Loucy (cell line): Measurements from ENCODE around the gene ZDHHC19.

Source experiments
- H2AFZ ChIP-seq: fragments of 200-600 bp; sonication (generic); 2 replicates; pipeline ENCODE4 v1.6.0; 2016; ENCODE audit warnings: antibody characterized with exemption, mild to moderate bottlenecking, low read length, moderate library complexity
- H3F3A ChIP-seq: fragments of 200-600 bp; 2 replicates; pipeline ENCODE4 v1.6.0; 2016; ENCODE audit warnings: antibody characterized with exemption, low read depth, mild to moderate bottlenecking
- H3K27me3 ChIP-seq: fragments of 200-600 bp; sonication (generic); 2 replicates; pipeline ENCODE4 v1.6.1; 2014; ENCODE audit warnings: low read length, mild to moderate bottlenecking; ENCODE audit not compliant: insufficient read depth, poor library complexity, severe bottlenecking
- H3K36me3 ChIP-seq: fragments of 200-600 bp; sonication (generic); 2 replicates; pipeline ENCODE4 v1.6.1; 2016; ENCODE audit warnings: low read length; ENCODE audit not compliant: insufficient read depth
- H3K4me1 ChIP-seq: fragments of 200-600 bp; sonication (generic); 2 replicates; pipeline ENCODE4 v1.5.1; 2014; ENCODE audit warnings: low read length, mild to moderate bottlenecking; ENCODE audit not compliant: insufficient read depth, poor library complexity, severe bottlenecking
- H3K4me2 ChIP-seq: fragments of 200-600 bp; sonication (generic); 2 replicates; pipeline ENCODE4 v1.6.0; 2014; ENCODE audit warnings: antibody characterized with exemption, low read length, low read depth, mild to moderate bottlenecking; ENCODE audit not compliant: poor library complexity, severe bottlenecking
- H3K4me3 ChIP-seq: fragments of 200-600 bp; sonication (generic); 2 replicates; pipeline ENCODE4 v1.5.1; 2014; ENCODE audit warnings: low read length, mild to moderate bottlenecking, mixed read lengths; ENCODE audit not compliant: poor library complexity, severe bottlenecking
- H3K79me2 ChIP-seq: fragments of 200-600 bp; sonication (generic); 2 replicates; pipeline ENCODE4 v1.6.1; 2014; ENCODE audit warnings: low read length; ENCODE audit not compliant: insufficient read depth
- H3K9ac ChIP-seq: fragments of 200-600 bp; sonication (generic); 2 replicates; pipeline ENCODE4 v1.6.0; 2014; ENCODE audit warnings: mild to moderate bottlenecking, low read depth, low read length, moderate library complexity; ENCODE audit not compliant: poor library complexity, severe bottlenecking
- H3K9me2 ChIP-seq: fragments of 200-600 bp; sonication (generic); replicated peaks from 2 replicates; pipeline ENCODE4 v1.6.1; 2016; ENCODE audit warnings: low read depth, low read length, mixed read lengths
- H3K9me3 ChIP-seq: fragments of 200-600 bp; sonication (generic); 2 replicates; pipeline ENCODE4 v1.6.1; 2014; ENCODE audit warnings: mild to moderate bottlenecking, antibody characterized with exemption, low read length, low read depth; ENCODE audit not compliant: insufficient read depth
- H4K20me1 ChIP-seq: fragments of 200-600 bp; sonication (generic); 2 replicates; pipeline ENCODE4 v1.6.0; 2014; ENCODE audit warnings: antibody characterized with exemption, low read length, mild to moderate bottlenecking; ENCODE audit not compliant: insufficient read depth, poor library complexity, severe bottlenecking
- CTCF ChIP-seq: fragments of 200-600 bp; sonication (generic); conservative IDR thresholded peaks from 2 replicates; pipeline ENCODE4 v1.5.1; 2014; ENCODE audit warnings: mild to moderate bottlenecking, antibody characterized with exemption, low read length
- EZH2phosphoT487 ChIP-seq: fragments of 200-600 bp; IDR thresholded peaks from 2 replicates; pipeline ENCODE4 v1.6.1; 2018; ENCODE audit warnings: antibody characterized with exemption, mild to moderate bottlenecking, moderate library complexity, borderline replicate concordance

Gene ZDHHC19

GRCh38 chr3:196232882-196233251, 21.7 kb upstream of the ZDHHC19 start:
- no peaks in the 10 kb centered on the region for H3F3A ChIP-seq
- no peaks in the 10 kb centered on the region for H3K79me2 ChIP-seq
- H3K9me3 ChIP-seq = no peaks in the 10 kb centered on the region
- H3K27me3 ChIP-seq = no peaks in the 10 kb centered on the region
- no peak overlapping the region for H3K4me3 ChIP-seq
- no peak overlapping the region for H2AFZ ChIP-seq
- H3K4me1 ChIP-seq = no peaks in the 10 kb centered on the region
- no peak overlapping the region for H3K9ac ChIP-seq
- H3K4me2 ChIP-seq = no peak overlapping the region
- TF ChIP-seq EZH2phosphoT487 (no peak), CTCF (no peak)
- H3K9me2 ChIP-seq = no peaks in the 10 kb centered on the region
- H4K20me1 ChIP-seq = no peaks in the 10 kb centered on the region
- no peaks in the 10 kb centered on the region; the same call in 1 of the 2 replicates for H3K36me3 ChIP-seq

- H3K9ac ChIP-seq = no peak overlapping the region
- H3K4me1 ChIP-seq = no peaks in the 10 kb centered on the region
- H3K4me2 ChIP-seq = no peak overlapping the region
- no peaks in the 10 kb centered on the region for H4K20me1 ChIP-seq
- no peak overlapping the region for H3K4me3 ChIP-seq
- no peaks in the 10 kb centered on the region for H3K9me2 ChIP-seq
- H3K36me3 ChIP-seq = no peaks in the 10 kb centered on the region
- TF ChIP-seq CTCF = no peak
- no peak for TF ChIP-seq EZH2phosphoT487
- no peaks in the 10 kb centered on the region for H3F3A ChIP-seq
- H3K27me3 ChIP-seq = no peaks in the 10 kb centered on the region
- no peak overlapping the region for H2AFZ ChIP-seq
- H3K9me3 ChIP-seq = no peaks in the 10 kb centered on the region
- no peaks in the 10 kb centered on the region for H3K79me2 ChIP-seq
Measured at GRCh38 chr3:196232154-196232881, 21.1 kb upstream of the ZDHHC19 start.

- H3K9me2 ChIP-seq = no peaks in the 10 kb centered on the region
- no peak overlapping the region for H3K4me3 ChIP-seq
- H4K20me1 ChIP-seq = no peaks in the 10 kb centered on the region
- H3K36me3 ChIP-seq = no peaks in the 10 kb centered on the region
- no peaks in the 10 kb centered on the region for H3K9me3 ChIP-seq
- H2AFZ ChIP-seq = no peak overlapping the region
- TF ChIP-seq EZH2phosphoT487 = no peak
- no peak for TF ChIP-seq CTCF
- no peaks in the 10 kb centered on the region for H3K4me1 ChIP-seq
- no peaks in the 10 kb centered on the region for H3K27me3 ChIP-seq
- H3F3A ChIP-seq = no peaks in the 10 kb centered on the region
- H3K4me2 ChIP-seq = no peak overlapping the region
- no peak overlapping the region for H3K9ac ChIP-seq
- H3K79me2 ChIP-seq = no peaks in the 10 kb centered on the region
Measured at GRCh38 chr3:196227629-196228493, 16.7 kb upstream of the ZDHHC19 start.
